Measurements from ENCODE around the gene LPAR6.
"Not testable (repeated sequence)": the region's sequence is repeated elsewhere in the genome, so short reads cannot be mapped to it uniquely, and the experiment has no call there.

Gene LPAR6, protein sequence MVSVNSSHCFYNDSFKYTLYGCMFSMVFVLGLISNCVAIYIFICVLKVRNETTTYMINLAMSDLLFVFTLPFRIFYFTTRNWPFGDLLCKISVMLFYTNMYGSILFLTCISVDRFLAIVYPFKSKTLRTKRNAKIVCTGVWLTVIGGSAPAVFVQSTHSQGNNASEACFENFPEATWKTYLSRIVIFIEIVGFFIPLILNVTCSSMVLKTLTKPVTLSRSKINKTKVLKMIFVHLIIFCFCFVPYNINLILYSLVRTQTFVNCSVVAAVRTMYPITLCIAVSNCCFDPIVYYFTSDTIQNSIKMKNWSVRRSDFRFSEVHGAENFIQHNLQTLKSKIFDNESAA
- 91.0 reads per million, percentile 81 among the genes with 10 or more reads in this experiment for total RNA-seq

- DNase-seq, result no peak
Measured at GRCh38 chr13:48412881-48413351, at the start of gene LPAR6. Gene LPAR6 (minus strand): TSS chr13:48413113. CDS start chr13:48412423, 690 bp downstream.

- no peak for DNase-seq
Measured at GRCh38 chr13:48457578-48458242, 44.8 kb upstream of the LPAR6 start.

DNA sequence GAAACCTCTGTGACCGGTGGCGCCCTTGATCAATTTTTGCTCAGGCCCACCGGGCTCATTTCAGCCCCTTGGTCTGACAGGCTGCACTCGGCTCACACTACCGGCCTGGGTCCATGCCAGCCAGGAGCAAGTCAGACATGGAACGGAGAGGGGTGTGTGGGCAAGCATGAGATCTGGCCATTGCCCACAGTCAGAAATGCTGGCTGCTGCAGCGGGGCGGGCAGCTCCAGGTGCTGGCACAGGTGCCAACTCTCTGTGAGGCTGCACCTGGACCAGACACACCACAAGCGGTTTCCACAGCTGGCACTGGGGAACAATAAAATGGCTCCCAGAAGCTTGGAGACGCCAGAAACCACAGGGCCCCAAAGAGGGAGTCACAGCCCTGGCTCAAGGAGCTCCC, 43.6 kb upstream of the LPAR6 start:
- no peak for DNase-seq

DNA sequence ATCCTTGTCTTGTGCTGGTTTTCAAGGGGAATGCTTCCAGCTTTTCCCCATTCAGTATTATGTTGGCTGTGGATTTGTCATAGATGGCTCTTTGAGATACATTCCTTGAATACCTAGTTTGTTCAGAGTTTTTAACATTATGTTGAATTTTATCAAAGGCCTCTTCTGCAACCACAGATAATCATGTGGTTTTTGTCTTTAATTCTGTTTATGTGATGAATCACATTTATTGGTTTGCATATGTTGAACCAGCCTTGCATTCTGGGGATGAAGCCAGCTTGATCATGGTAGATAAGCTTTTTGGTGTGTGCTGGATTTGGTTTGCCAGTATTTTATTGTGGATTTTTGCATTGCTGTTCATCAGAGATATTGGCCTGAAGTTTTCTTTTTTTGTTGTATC, 38.3 kb upstream of the LPAR6 start:
- DNase-seq, result not testable (repeated sequence)

DNA sequence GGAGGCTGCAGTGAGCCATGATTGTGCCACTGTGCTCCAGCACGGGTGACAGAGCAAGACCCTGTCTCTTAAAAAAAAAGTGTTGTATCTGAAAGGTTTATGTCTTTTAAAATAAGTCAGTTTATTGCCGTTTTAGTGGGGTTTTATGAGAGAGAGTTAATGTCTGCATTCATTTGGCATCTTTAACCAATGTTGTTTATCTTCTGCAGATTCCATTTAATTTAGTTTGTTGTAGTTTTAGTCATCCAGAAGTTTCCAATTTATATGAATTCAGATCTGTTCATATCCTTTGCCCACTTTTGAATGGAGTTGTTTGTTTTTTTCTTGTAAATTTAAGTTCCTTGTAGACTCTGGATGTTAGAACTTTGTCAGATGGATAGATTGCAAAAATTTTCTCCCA, 36.7 kb upstream of the LPAR6 start:
- DNase-seq, result no peak

DNA sequence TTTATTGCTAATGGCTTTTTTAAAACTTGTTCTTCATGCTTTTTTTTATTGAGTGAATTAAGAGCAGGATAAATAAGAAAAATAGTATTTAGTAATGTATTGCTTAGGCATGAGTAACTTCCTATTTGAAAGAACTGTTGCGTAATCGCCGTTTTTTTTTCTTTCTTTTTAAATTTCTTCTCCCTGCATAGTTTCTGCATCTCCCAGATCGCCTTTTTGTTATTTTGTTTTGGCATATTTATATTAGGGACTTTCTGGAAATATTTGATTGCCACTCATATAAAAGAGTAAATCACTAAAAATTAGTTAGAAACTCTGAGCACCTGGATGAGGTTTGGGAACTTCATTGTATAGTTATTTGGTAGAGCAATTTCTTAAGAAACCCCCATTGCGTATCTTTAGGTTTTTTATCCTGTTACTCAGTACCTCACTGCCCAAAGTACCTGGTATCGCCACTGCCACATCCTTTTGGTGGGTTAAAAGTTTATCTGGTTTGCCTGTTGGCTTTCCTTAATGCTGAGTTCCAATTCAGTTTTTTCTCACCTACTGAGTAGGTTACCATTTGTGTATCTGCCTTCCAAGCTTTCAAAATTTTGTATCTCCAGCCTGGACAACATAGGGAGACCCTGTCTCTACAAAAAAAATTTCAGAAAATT, 36.2 kb upstream of the LPAR6 start:
- no peak for DNase-seq

GRCh38 chr13:48448285-48448958, 35.5 kb upstream of the LPAR6 start:
- DNase-seq, result no peak

DNA sequence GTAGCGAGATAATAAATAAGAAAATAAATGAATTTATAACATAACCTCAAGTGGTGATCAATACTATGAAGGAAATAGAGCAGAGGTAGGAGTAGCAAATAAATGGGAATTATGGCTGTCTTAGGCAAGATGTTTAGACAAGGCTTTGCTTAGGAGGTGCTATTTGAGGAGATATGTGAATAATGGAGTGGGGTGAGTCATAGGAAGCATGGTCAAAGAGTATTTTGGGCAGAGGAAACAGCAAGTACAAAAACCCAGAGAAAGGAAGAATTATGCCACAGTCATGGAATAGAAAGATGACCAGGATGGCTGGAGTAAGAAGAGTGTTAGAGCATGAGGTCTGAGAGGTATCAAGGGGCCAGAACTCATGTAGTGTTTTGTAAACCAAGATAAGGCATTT, 33.6 kb upstream of the LPAR6 start:
- no peak for DNase-seq

- DNase-seq, result no peak
Measured at GRCh38 chr13:48443442-48444208, 30.7 kb upstream of the LPAR6 start.

DNA sequence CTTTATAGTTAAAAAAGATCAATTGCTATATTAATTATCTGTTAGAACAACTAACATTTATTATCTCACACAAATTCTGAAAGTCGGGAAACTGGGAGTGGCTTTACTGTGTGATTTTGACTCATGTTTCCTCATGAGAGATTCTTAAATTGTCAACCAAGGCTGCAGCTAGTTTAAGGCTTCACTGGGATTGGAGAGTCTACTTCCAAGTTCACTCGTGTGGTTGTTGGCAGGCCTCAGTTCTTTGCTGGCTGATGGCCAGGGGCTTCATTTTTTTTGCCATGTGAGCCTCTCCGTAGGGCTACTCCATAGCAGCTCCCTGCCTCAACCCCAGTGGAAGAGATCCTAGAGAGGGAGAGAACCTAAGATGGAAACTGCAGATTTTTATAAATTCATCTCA, 24.5 kb upstream of the LPAR6 start:
- no peak for DNase-seq

DNA sequence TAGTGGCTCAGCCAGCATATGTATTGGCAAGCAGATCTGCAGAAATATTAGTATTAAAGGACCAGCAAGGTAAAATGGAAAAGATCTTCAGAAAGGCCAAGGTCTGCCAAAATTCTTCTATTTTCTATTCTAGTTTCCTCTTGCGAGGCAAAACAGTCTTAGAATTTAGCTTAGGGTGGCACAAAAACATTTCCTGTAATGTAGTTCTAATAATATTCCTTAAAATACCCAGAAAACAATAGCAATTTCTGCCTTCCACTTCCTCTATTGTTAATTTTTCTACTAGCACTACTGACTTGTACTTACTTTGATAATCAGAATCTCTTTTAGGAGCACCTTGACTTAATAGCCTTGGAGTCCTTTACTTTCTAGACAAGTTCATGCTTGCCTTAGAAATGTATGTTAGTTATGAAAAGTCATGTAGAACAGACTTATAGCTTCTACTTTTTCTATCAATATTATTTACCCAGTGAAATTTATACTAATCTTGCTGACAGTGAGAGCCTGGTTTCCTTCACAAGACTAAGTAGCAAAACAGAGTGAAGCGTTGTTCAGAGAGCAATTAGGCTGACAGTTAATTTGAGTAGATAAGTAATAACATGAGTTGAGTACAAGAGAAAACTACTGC, 23.9 kb upstream of the LPAR6 start:
- no peak for DNase-seq

DNA sequence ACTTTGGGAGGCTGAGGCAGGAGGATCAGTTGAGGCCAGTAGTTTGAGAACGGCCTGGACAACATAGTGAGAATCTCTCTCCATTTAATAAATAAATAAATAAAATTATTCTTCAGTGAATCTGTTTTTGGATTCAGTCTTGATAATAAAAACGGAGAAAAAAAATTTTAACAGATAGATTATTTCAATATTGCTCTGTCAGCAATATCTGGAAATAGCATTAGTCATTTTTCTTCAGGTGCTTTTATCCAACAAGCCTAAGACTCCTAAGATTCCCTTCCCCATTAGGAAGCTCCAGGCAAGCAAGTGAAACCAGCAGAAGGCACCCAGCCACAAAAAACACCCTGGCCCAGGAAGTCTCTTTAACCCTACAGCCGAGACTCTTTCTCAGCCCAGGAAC, 21.3 kb upstream of the LPAR6 start:
- DNase-seq, result no peak

GRCh38 chr13:48431987-48432615, 19.2 kb upstream of the LPAR6 start:
- no peak for DNase-seq

GRCh38 chr13:48431431-48431830, 18.5 kb upstream of the LPAR6 start:
- DNase-seq, result no peak

DNA sequence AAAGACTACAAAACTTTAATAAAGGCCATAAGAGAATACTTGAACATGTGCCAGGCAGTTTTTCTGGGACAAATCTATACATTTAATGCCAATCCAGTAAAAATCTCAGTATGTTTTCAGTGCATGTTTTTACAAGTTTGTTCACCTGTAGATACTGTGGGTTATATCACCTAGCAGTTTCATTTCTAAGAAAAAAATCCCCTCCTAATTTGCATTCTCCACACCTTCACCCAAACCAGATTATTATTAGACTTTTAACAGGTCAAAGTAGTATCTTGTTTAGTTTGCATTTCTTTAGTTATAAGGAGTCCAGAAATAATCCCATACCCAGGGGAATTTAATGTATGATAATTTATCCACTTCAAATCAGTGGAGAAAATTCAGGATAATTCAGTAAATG, 17.0 kb upstream of the LPAR6 start:
- DNase-seq, result no peak

- no peak for DNase-seq
Measured at GRCh38 chr13:48429036-48429435, 16.1 kb upstream of the LPAR6 start.

- DNase-seq, result not testable (repeated sequence)
Measured at GRCh38 chr13:48426755-48427298, 13.9 kb upstream of the LPAR6 start.

DNA sequence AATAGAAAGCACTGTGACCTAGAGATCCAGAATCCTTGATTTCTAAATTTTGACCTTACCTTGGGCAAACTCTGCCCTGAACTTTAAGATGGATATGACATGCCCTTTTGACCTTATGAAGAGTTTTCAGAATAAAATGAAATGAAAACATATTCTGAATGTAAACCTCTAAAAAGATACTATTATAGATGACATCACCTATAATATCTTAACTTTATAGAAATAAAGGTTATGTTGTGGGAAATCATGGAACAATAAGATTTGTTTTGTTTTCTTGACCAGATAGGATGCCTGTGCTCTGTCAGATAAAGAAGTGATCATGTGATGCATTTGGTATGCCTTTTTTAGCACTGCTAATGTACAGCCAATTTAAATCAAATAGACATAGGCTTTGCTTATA, 13.1 kb upstream of the LPAR6 start:
- DNase-seq, result no peak

- DNase-seq, result no peak
Measured at GRCh38 chr13:48424212-48424611, 11.3 kb upstream of the LPAR6 start.

DNA sequence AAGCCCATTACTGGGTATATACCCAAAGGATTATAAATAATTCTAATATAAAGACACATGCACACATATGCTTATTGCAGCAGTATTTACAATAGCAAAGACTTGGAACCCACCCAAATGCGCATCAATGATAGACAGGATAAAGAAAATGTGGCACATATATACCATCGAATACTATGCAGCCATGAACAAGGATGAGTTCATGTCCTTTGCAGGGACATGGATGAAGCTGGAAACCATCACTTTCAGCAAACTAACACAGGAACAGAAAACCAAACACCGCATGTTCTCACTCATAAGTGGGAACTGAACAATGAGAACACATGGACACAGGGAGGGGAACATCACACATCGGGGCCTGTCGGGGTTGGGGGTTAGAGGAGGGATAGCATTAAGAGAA, 9.1 kb upstream of the LPAR6 start:
- not testable (repeated sequence) for DNase-seq

DNA sequence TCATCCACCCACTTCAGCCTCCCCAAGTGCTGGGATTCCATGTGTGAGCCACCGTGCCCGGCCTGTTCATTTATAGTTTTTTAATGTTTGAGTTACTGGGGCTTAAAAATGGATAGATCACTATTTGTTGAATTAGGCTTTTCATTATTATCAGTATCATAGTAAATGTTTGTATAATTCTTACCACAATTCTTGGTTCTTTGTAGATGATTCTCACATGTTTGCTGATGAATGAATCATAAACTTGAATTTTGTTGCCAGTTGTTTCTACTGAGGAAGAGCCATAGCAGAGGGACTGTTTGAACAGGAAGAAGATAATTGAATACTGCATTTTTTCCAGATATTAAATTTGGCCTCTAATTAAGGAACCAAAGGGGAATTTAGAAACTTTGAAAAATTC, 2.6 kb upstream of the LPAR6 start:
- no peak for DNase-seq
